ENCODE results near the gene DHX58. TPM values are rescaled to one million over a fixed set of nuclear protein-coding genes. Genes with fewer than 3 reads are reported as not detected.
A peak's percentile ranks its signal among the peaks of the same experiment; 100 is the strongest.

DHX58 gene
- total RNA-seq, 4 donors from 2014 or later: 12.9 to 21.3 (median 16.2) TPM

DNA sequence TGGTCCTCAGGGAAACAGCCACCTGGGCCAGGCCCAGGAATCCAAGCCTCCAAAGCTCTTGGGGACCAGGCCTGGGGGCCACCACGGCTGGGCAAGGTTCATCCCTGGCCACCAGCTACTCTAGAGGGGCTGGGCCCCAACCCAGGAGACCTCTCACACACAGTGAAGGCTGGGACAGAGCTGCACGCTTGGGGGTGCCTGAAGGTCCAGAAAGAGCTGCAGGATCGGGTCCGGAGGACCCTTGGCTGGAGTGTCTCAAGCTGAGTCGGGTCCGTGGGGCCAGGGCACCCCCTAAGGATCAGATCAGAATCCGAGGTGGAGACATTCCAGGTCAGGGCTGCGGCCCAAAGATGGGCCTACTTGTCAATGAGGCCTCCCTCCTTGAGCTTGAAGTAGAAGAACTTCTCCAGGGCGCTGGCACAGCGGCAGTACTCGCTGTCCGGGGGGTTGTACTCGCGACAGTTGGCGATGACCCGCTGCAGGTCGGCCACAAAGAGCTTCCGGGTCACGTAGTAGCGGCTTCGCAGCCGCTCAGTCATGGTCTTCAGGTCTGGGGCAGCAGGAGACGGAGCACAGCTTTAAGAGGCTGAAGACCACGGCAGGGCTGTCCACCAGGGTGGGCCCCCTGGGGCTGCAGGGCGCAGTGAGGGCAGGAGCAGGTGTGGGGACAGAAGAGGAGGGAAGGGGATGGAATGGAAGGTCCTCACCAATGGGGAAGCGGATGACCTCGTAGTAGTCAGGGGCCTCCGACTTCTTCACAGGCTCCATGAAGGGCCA is 967 bp upstream of the DHX58 start:
- intact Hi-C loops (cut with DNase I; ENCODE audit: low total_unique reads): loop anchor here (10.0 kb wide), 1 partner anchor 149 kb away; the partner anchor contains the start of gene CNP

DNA sequence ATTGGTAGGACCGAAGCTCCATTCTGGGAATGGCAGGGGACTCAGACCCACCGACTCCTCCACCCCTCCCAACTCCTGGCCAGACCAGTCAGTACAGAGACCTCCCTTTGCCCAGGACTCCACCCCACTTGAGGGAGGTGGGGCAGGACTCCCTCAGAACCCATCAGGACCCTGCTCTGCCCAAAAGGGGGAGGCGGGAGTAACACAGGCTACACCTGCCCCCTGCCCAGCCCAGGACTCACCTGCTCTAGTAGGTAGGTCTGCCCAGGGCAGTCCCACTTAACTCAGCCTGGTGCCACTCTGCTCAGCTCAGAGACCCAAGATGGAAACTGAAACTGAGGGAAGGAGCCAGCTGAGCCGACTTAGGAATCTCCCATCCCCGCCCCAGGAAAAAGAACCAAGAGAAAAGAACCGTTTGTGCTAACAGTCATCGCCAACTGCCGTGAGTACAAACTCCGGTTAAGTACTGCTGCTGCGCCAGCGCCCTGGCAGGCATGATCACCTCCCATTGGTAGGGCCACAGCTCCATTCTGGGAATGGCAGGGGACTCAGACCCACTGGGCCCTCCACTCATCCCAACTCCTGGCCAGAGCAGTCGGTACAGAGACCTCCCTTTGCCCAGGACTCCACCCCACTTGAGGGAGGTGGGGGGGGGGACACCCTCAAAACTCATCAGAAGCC is 503 bp downstream of the DHX58 start:
- Histone ChIP-seq H3K36me3 (no peaks in the 10 kb centered on the region), H3K9me3 (no peaks in the 10 kb centered on the region), H3K4me1 (peaks cover 7 to 14% of the 10 kb centered on the region in 2 donors), H3K27me3 (no peaks in the 10 kb centered on the region), H3K4me3 (peak overlapping the region; percentile 42 to 50), H3K27ac (peak overlapping the region; percentile 93 to 94)
- intact Hi-C loops (cut with DNase I; ENCODE audit: low total_unique reads): loop anchor here (10.0 kb wide), 1 partner anchor 147 kb away; the partner anchor contains the start of gene CNP
- TF ChIP-seq POLR2A (IDR thresholded peaks at IDR 0.05): no peak
- no peak for TF ChIP-seq CTCF (IDR thresholded peaks at IDR 0.05)
- peak in 1 of 2 donors; percentile 42 for DNase-seq

More for the DNA sequence above, 967 bp upstream of the DHX58 start:
- Histone ChIP-seq H3K36me3 (no peaks in the 10 kb centered on the region), H3K27ac (peak overlapping the region; percentile 93 to 94), H3K9me3 (no peaks in the 10 kb centered on the region), H3K4me3 (no peak overlapping the region), H3K27me3 (no peaks in the 10 kb centered on the region), H3K4me1 (peaks cover 7 to 14% of the 10 kb centered on the region in 2 donors)
- TF ChIP-seq CTCF (IDR thresholded peaks at IDR 0.05) (no peak), POLR2A (IDR thresholded peaks at IDR 0.05) (no peak)
- no peak for DNase-seq

GRCh38 chr17:42111265-42111636 is 1.3 kb downstream of the DHX58 start:
- Histone ChIP-seq H3K27ac (peak overlapping the region; percentile 93 to 94), H3K27me3 (no peaks in the 10 kb centered on the region), H3K9me3 (no peaks in the 10 kb centered on the region), H3K4me3 (no peak overlapping the region), H3K36me3 (no peaks in the 10 kb centered on the region), H3K4me1 (peaks cover 7 to 14% of the 10 kb centered on the region in 2 donors)
- no peak for DNase-seq
- intact Hi-C loops (cut with DNase I; ENCODE audit: low total_unique reads): loop anchor here (10.0 kb wide), 1 partner anchor 146 kb away; the partner anchor contains the start of gene CNP
- no peak for TF ChIP-seq CTCF (IDR thresholded peaks at IDR 0.05)
- TF ChIP-seq POLR2A (IDR thresholded peaks at IDR 0.05): no peak

- TF ChIP-seq POLR2A (IDR thresholded peaks at IDR 0.05) (no peak), CTCF (IDR thresholded peaks at IDR 0.05) (no peak)
- no peak for DNase-seq
- Histone ChIP-seq H3K4me3 (no peak overlapping the region), H3K27ac (peak overlapping the region in 1 of 2 donors; percentile 93), H3K36me3 (no peaks in the 10 kb centered on the region), H3K4me1 (peaks cover 7 to 14% of the 10 kb centered on the region in 2 donors), H3K9me3 (no peaks in the 10 kb centered on the region), H3K27me3 (no peaks in the 10 kb centered on the region)
- intact Hi-C loops (cut with DNase I; ENCODE audit: low total_unique reads): loop anchor here (10.0 kb wide), 1 partner anchor 146 kb away; the partner anchor contains the start of gene CNP
These were observed 1.9 kb downstream of the DHX58 start for GRCh38 chr17:42110301-42111264.

Data from uterus (tissue), 4 donors.